K562 (cell line): ENCODE data around the gene EIF4G1. TPM values are rescaled to one million over a fixed set of nuclear protein-coding genes. Genes with fewer than 3 reads are reported as not detected.

Experiments used
- BRD4 ChIP-seq: fragments of 200-600 bp; sonication (generic); IDR thresholded peaks from 2 replicates; pipeline ENCODE4 v1.6.1; 2017; ENCODE audit warnings: inconsistent platforms
- FIP1L1 ChIP-seq: fragments of 200-400 bp; formaldehyde crosslinking; IDR thresholded peaks from 2 replicates; pipeline ENCODE4 v1.6.1; 2018; ENCODE audit warnings: mild to moderate bottlenecking, low read depth, low read length; ENCODE audit not compliant: poor library complexity, severe bottlenecking
- GABPA ChIP-seq: fragments of 200-800 bp; sonication (Bioruptor generic); conservative IDR thresholded peaks from 2 replicates; pipeline ENCODE4 v1.6.1; 2016; ENCODE audit warnings: low read depth, missing genetic modification characterization, missing compliant biosample characterization
- JUNB ChIP-seq: fragments of 450-650 bp; formaldehyde crosslinking; conservative IDR thresholded peaks from 2 replicates; pipeline ENCODE4 v1.4.0; 2020; ENCODE audit warnings: mild to moderate bottlenecking
- JUND ChIP-seq, 2 experiments: IDR thresholded peaks; 2 replicates in 1 of 2; 3 replicates in 1 of 2; pipeline ENCODE4 v1.6.1; 2011; ENCODE audit warnings: borderline replicate concordance in 2 of 2, low read depth in 2 of 2, low read length in 2 of 2, improper control_type of control experiment in 1 of 2, missing biosample characterization in 1 of 2, missing genetic modification characterization in 1 of 2, missing genetic modification reagents in 1 of 2
- NCOA6 ChIP-seq: fragments of 450-650 bp; IDR thresholded peaks from 2 replicates; pipeline ENCODE4 v1.6.1; 2017; ENCODE audit warnings: mild to moderate bottlenecking
- NFIX ChIP-seq: fragments of 250-450 bp; sonication (Bioruptor Pico); IDR thresholded peaks from 2 replicates; pipeline ENCODE4 v1.4.0; 2020; ENCODE audit warnings: low read depth, mild to moderate bottlenecking, moderate library complexity
- OTX1 ChIP-seq: fragments of 450-650 bp; formaldehyde crosslinking; IDR thresholded peaks from 2 replicates; pipeline ENCODE4 v1.4.0; 2022; ENCODE audit warnings: mild to moderate bottlenecking
- TCF3 ChIP-seq: sonication (generic); formaldehyde crosslinking; IDR thresholded peaks from 2 replicates; pipeline ENCODE4 v1.4.0; 2020; ENCODE audit warnings: mild to moderate bottlenecking, missing genetic modification reagents
- THAP7 ChIP-seq: fragments of 250-450 bp; sonication (Bioruptor Pico); IDR thresholded peaks from 2 replicates; pipeline ENCODE4 v1.5.0; 2021
- TRIM24 ChIP-seq, 2 experiments: fragments of 450-650 bp; IDR thresholded peaks; 2 replicates each; pipeline ENCODE4 v1.6.1; 2016
- ZBTB43 ChIP-seq: sonication (generic); formaldehyde crosslinking; IDR thresholded peaks from 2 replicates; pipeline ENCODE4 v1.8.0; 2023; ENCODE audit warnings: mild to moderate bottlenecking, missing genetic modification reagents
- ZNF644 ChIP-seq: fragments of 200-800 bp; sonication (Bioruptor generic); IDR thresholded peaks from 2 replicates; pipeline ENCODE4 v1.6.1; 2016; ENCODE audit warnings: low read depth, missing genetic modification characterization, missing compliant biosample characterization
- ZNF766 ChIP-seq: fragments of 200-800 bp; sonication (Bioruptor generic); conservative IDR thresholded peaks from 2 replicates; pipeline ENCODE4 v1.6.1; 2016; ENCODE audit warnings: missing genetic modification characterization, missing compliant biosample characterization
- polyA plus RNA-seq, 8 experiments: library from polyadenylated mRNA; depleted of rRNA in 4 of 8; stranded (reverse) in 5 of 8; unstranded in 3 of 8; fragments of >200 nt; fragmentation: Nextera tagmentation in 2 of 8; fragmentation: Illumina TruSeq in 1 of 8; extraction: Ambion mirVana in 2 of 8; extraction: Trizol in 1 of 8; gene quantifications; 2 replicates each; pipeline versions ENCODE4 v1.2.1 to v1.2.3, GENCODE V29; 2011 to 2014; ENCODE audit warnings: inconsistent platforms in 1 of 8, missing spikeins in 1 of 8
- total RNA-seq, 7 experiments: library from RNA; depleted of rRNA in 6 of 7; stranded (reverse); fragments of >200 nt in 6 of 7; fragmentation: Illumina TruSeq in 2 of 7; extraction: Trizol in 2 of 7; gene quantifications; 2 replicates each; pipeline versions ENCODE4 v1.2.1 to v1.2.3, GENCODE V29; 2011 to 2021; ENCODE audit warnings: low replicate concordance in 1 of 7
- TF ChIP-seq, protein P1 (sequence below): fragments of 450-650 bp; IDR thresholded peaks from 2 replicates; pipeline ENCODE4 v1.6.1; 2016; ENCODE audit warnings: mild to moderate bottlenecking, moderate library complexity

EIF4G1 gene
- total and polyA plus RNA-seq, 9 of the 15 experiments (the other 6 are each of a cell fraction or from before 2014, with no cell fraction given) = 4.6 to 505 (median 155) TPM

DNA sequence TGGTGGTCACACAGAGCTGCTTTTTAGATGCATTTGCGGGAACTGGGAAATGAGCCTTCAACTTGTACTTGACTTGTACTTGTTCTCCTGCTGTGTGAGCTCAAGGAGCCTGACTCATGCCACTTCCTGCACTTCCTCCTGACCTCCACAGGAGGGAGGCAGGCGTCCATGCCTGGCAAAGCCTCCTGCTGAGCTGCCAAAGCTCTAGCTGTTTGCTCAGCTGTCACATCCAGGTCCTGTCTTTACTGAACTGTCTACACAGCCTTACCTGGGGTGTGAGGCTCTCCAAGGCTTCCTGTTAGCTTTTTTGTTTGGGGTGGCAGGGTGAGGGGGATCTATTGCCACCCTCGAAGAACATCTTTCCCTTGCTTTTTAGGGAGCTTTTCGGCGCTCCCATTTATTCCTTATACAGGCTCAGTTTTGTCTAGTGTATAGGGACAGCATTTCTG is 57.2 kb downstream of the EIF4G1 start (continued):
- TF ChIP-seq, protein P1, sequence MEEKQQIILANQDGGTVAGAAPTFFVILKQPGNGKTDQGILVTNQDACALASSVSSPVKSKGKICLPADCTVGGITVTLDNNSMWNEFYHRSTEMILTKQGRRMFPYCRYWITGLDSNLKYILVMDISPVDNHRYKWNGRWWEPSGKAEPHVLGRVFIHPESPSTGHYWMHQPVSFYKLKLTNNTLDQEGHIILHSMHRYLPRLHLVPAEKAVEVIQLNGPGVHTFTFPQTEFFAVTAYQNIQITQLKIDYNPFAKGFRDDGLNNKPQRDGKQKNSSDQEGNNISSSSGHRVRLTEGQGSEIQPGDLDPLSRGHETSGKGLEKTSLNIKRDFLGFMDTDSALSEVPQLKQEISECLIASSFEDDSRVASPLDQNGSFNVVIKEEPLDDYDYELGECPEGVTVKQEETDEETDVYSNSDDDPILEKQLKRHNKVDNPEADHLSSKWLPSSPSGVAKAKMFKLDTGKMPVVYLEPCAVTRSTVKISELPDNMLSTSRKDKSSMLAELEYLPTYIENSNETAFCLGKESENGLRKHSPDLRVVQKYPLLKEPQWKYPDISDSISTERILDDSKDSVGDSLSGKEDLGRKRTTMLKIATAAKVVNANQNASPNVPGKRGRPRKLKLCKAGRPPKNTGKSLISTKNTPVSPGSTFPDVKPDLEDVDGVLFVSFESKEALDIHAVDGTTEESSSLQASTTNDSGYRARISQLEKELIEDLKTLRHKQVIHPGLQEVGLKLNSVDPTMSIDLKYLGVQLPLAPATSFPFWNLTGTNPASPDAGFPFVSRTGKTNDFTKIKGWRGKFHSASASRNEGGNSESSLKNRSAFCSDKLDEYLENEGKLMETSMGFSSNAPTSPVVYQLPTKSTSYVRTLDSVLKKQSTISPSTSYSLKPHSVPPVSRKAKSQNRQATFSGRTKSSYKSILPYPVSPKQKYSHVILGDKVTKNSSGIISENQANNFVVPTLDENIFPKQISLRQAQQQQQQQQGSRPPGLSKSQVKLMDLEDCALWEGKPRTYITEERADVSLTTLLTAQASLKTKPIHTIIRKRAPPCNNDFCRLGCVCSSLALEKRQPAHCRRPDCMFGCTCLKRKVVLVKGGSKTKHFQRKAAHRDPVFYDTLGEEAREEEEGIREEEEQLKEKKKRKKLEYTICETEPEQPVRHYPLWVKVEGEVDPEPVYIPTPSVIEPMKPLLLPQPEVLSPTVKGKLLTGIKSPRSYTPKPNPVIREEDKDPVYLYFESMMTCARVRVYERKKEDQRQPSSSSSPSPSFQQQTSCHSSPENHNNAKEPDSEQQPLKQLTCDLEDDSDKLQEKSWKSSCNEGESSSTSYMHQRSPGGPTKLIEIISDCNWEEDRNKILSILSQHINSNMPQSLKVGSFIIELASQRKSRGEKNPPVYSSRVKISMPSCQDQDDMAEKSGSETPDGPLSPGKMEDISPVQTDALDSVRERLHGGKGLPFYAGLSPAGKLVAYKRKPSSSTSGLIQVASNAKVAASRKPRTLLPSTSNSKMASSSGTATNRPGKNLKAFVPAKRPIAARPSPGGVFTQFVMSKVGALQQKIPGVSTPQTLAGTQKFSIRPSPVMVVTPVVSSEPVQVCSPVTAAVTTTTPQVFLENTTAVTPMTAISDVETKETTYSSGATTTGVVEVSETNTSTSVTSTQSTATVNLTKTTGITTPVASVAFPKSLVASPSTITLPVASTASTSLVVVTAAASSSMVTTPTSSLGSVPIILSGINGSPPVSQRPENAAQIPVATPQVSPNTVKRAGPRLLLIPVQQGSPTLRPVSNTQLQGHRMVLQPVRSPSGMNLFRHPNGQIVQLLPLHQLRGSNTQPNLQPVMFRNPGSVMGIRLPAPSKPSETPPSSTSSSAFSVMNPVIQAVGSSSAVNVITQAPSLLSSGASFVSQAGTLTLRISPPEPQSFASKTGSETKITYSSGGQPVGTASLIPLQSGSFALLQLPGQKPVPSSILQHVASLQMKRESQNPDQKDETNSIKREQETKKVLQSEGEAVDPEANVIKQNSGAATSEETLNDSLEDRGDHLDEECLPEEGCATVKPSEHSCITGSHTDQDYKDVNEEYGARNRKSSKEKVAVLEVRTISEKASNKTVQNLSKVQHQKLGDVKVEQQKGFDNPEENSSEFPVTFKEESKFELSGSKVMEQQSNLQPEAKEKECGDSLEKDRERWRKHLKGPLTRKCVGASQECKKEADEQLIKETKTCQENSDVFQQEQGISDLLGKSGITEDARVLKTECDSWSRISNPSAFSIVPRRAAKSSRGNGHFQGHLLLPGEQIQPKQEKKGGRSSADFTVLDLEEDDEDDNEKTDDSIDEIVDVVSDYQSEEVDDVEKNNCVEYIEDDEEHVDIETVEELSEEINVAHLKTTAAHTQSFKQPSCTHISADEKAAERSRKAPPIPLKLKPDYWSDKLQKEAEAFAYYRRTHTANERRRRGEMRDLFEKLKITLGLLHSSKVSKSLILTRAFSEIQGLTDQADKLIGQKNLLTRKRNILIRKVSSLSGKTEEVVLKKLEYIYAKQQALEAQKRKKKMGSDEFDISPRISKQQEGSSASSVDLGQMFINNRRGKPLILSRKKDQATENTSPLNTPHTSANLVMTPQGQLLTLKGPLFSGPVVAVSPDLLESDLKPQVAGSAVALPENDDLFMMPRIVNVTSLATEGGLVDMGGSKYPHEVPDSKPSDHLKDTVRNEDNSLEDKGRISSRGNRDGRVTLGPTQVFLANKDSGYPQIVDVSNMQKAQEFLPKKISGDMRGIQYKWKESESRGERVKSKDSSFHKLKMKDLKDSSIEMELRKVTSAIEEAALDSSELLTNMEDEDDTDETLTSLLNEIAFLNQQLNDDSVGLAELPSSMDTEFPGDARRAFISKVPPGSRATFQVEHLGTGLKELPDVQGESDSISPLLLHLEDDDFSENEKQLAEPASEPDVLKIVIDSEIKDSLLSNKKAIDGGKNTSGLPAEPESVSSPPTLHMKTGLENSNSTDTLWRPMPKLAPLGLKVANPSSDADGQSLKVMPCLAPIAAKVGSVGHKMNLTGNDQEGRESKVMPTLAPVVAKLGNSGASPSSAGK = no peak
- TF ChIP-seq FIP1L1 = no peak
- TF ChIP-seq JUND (IDR thresholded peaks at IDR 0.05; ENCODE audit: borderline replicate concordance, low read depth, low read length) = peak; percentile 55; the same call in 1 of the 2 replicates
- peak; percentile 50; the same call in 1 of the 3 replicates for TF ChIP-seq JUND (tag; IDR thresholded peaks at IDR 0.05; ENCODE audit: borderline replicate concordance, low read depth, low read length)
- TF ChIP-seq THAP7 = no peak
- TF ChIP-seq NFIX (CRISPR knock-in tag) = no peak
- TF ChIP-seq BRD4 = no peak
- no peak for TF ChIP-seq OTX1 (CRISPR knock-in tag)
- TF ChIP-seq TCF3 = no peak
- TF ChIP-seq TRIM24 (IDR thresholded peaks at IDR 0.05) = no peak
- no peak for TF ChIP-seq GABPA (tag)
- no peak for TF ChIP-seq ZNF644 (tag)
- TF ChIP-seq JUNB (CRISPR knock-in tag) = no peak
- no peak for TF ChIP-seq ZBTB43
- TF ChIP-seq ZNF766 = no peak
- TF ChIP-seq NCOA6 = no peak
